A549 (cell line): ENCODE data around the gene KLHDC8A.

Experiments used
- BHLHE40 ChIP-seq: IDR thresholded peaks from 2 replicates; pipeline ENCODE4 v1.6.1; 2012; ENCODE audit warnings: low read depth, low read length, inconsistent platforms
- CHD4 ChIP-seq: fragments of 200-600 bp; sonication (generic); IDR thresholded peaks from 2 replicates; pipeline ENCODE4 v1.6.1; 2016; ENCODE audit warnings: antibody characterized with exemption, mild to moderate bottlenecking, borderline replicate concordance
- CTCF ChIP-seq: fragments of >200 bp; sonication (Bioruptor Twin); formaldehyde crosslinking; IDR thresholded peaks from 3 replicates; pipeline ENCODE4 v1.5.1; 2016
- EHMT2 ChIP-seq: fragments of 200-600 bp; sonication (generic); IDR thresholded peaks from 2 replicates; pipeline ENCODE4 v1.6.1; 2016; ENCODE audit warnings: antibody characterized with exemption, low read depth, mild to moderate bottlenecking, moderate library complexity
- EP300 ChIP-seq, 2 experiments: fragments of >200 bp; sonication (Bioruptor Twin); formaldehyde crosslinking; IDR thresholded peaks; 2 replicates in 1 of 2; 3 replicates in 1 of 2; pipeline ENCODE4 v1.6.1; 2016 to 2017
- ESRRA ChIP-seq: fragments of 150-350 bp; IDR thresholded peaks from 2 replicates; pipeline ENCODE4 v1.6.1; 2014; ENCODE audit warnings: mild to moderate bottlenecking, low read length, borderline replicate concordance
- JUNB ChIP-seq: fragments of >200 bp; sonication (Bioruptor Twin); formaldehyde crosslinking; IDR thresholded peaks from 2 replicates; pipeline ENCODE4 v1.6.1; 2016
- KDM5A ChIP-seq: fragments of 200-600 bp; sonication (generic); IDR thresholded peaks from 2 replicates; pipeline ENCODE4 v1.6.1; 2016; ENCODE audit warnings: antibody characterized with exemption, mild to moderate bottlenecking
- MAX ChIP-seq: IDR thresholded peaks from 2 replicates; pipeline ENCODE4 v1.6.1; 2012
- MYC ChIP-seq: IDR thresholded peaks from 2 replicates; pipeline ENCODE4 v1.6.1; 2012; ENCODE audit warnings: mild to moderate bottlenecking, inconsistent platforms, low read length, improper control_type of control experiment, borderline replicate concordance
- POLR2A ChIP-seq: IDR thresholded peaks from 2 replicates; pipeline ENCODE4 v1.6.1; 2012; ENCODE audit warnings: mild to moderate bottlenecking, low read length
- REST ChIP-seq: fragments of 200-600 bp; sonication (generic); IDR thresholded peaks from 2 replicates; pipeline ENCODE4 v1.6.1; 2016; ENCODE audit warnings: antibody characterized with exemption, mild to moderate bottlenecking, moderate library complexity
- ZC3H11A ChIP-seq: fragments of 450-650 bp; IDR thresholded peaks from 2 replicates; pipeline ENCODE4 v1.6.1; 2014; ENCODE audit warnings: antibody characterized with exemption, mild to moderate bottlenecking
- TF ChIP-seq, protein P1 (sequence below): fragments of >200 bp; sonication (Bioruptor Twin); formaldehyde crosslinking; IDR thresholded peaks from 3 replicates; pipeline ENCODE4 v1.6.1; 2016

DNA sequence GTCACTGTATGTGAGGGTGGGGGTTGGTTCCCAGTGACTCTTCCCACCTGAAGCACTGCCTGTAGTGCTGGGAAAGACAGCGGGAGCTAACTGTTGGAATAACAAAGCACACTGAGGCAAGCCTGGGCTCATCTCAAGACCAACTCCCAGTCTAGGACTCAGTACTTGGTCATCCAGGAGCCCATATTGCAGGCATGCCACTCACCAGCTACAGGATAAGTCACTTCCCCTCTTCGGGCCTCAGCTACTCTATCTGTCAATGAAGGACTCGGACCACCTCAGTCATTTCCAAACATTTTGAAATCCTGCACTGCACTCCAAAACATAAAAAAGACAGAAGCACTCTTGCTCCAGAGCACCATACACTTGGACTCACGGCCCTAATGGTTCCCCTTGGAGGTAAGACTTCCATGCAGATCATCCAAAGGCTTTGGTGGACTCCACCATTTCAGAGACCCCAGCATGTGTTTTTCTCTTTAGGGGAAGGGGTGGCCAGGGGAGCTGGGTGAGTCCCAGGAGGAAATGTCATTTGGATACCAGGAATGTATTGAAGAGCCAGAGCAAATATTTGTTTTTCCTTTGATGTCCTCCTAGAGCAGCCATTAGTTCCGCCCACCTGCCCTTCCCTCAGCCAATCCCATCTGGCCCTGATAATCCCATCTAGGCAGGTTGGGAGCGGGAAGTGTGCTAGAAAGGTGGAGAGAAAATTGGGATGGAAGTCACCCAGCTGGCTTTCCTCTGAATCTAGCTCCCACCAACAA lies 38.3 kb downstream of the KLHDC8A start:
- TF ChIP-seq ZC3H11A, result no peak
- no peak for TF ChIP-seq MAX
- TF ChIP-seq ESRRA, result no peak
- no peak for TF ChIP-seq POLR2A
- TF ChIP-seq CTCF, result no peak
- TF ChIP-seq CHD4, result no peak
- TF ChIP-seq, protein P1, sequence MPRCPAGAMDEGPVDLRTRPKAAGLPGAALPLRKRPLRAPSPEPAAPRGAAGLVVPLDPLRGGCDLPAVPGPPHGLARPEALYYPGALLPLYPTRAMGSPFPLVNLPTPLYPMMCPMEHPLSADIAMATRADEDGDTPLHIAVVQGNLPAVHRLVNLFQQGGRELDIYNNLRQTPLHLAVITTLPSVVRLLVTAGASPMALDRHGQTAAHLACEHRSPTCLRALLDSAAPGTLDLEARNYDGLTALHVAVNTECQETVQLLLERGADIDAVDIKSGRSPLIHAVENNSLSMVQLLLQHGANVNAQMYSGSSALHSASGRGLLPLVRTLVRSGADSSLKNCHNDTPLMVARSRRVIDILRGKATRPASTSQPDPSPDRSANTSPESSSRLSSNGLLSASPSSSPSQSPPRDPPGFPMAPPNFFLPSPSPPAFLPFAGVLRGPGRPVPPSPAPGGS, result no peak
- TF ChIP-seq MYC, result no peak
- TF ChIP-seq EP300 (IDR thresholded peaks at IDR 0.05), result no peak
- no peak for TF ChIP-seq BHLHE40
- no peak for TF ChIP-seq REST
- TF ChIP-seq EHMT2, result no peak
- no peak for TF ChIP-seq KDM5A
- no peak for TF ChIP-seq JUNB
